ENCODE results near the gene NHLRC2. TPM values are rescaled to one million over a fixed set of nuclear protein-coding genes. Genes with fewer than 3 reads are reported as not detected.

NHLRC2 gene
- total RNA-seq, 1 experiment from 2014 or later = 30.9 TPM

DNA sequence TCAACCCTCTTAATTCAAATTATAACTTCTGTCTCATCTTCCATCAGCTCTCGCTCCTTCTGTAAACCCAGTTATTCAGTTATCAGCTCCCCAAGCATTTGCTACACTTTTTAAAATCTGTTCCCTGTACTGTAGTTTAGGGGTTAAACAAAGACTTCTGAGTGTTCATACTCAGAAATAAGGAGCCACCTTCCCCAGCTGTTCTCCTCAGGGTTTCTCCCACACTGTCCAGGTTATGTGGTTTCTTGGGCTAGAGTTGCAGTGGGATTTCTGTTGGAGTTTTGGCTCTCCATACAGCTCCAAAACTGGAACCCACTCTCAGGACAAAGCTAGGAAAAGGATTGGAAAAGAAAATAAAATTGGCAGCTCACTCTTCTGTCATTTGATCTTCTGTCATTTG is 20.8 kb downstream of the NHLRC2 start:
- Histone ChIP-seq H3K79me2 (ENCODE audit: insufficient read depth, low read length) (0 out of 2 replicates have a peak, but pooled peaks cover 2% of the 10 kb centered on the region), H3K4me1 (ENCODE audit: insufficient read depth, low read length) (no peaks in the 10 kb centered on the region), H3K56ac (ENCODE audit: insufficient read length, low read depth, low read length) (no peak overlapping the region), H3K14ac (ENCODE audit: insufficient read depth, low read length) (no peak overlapping the region), H2BK20ac (ENCODE audit: low read depth, low read length, poor library complexity, severe bottlenecking) (no peak overlapping the region), H3K27ac (ENCODE audit: insufficient read length, low read depth, low read length) (no peak overlapping the region), H3K4me2 (ENCODE audit: insufficient read depth, insufficient read length, low read length) (no peak overlapping the region), H3K4ac (ENCODE audit: low read depth, low read length) (no peak overlapping the region), H4K91ac (ENCODE audit: insufficient read length, low read depth, low read length) (no peak overlapping the region), H2BK15ac (ENCODE audit: low read depth, low read length) (no peak overlapping the region), H3K18ac (ENCODE audit: insufficient read length, low read depth, low read length) (no peak overlapping the region), H3K9ac (ENCODE audit: extremely low read depth, insufficient read length, low read length) (no peak overlapping the region), H3K23me2 (ENCODE audit: insufficient read length, low read depth, low read length, poor library complexity, severe bottlenecking) (no peaks in the 10 kb centered on the region), H2BK120ac (ENCODE audit: low read depth, low read length, poor library complexity, severe bottlenecking) (no peak overlapping the region), H3K27me3 (ENCODE audit: insufficient read depth, low read length) (no peaks in the 10 kb centered on the region), H2BK12ac (ENCODE audit: insufficient read length, low read depth, low read length) (no peak overlapping the region), H3K23ac (ENCODE audit: insufficient read length, low read depth, low read length) (no peak overlapping the region), H4K8ac (replicated peaks; ENCODE audit: insufficient read length, low read depth, low read length) (no peak overlapping the region), H4K20me1 (ENCODE audit: control insufficient read depth, insufficient read depth, insufficient read length) (no peaks in the 10 kb centered on the region), H3K9me3 (ENCODE audit: control insufficient read depth, low read depth, low read length) (no peaks in the 10 kb centered on the region), H3K79me1 (ENCODE audit: insufficient read depth, low read depth, low read length, poor library complexity, severe bottlenecking) (peaks cover 8% of the 10 kb centered on the region), H2AFZ (ENCODE audit: low read length) (no peak overlapping the region), H4K5ac (ENCODE audit: insufficient read length, low read depth, low read length) (no peak overlapping the region), H2AK5ac (ENCODE audit: insufficient read length, low read length) (no peak overlapping the region), H3T11ph (ENCODE audit: low read length) (no peak overlapping the region), H2BK5ac (ENCODE audit: insufficient read length, low read length) (no peak overlapping the region)
- Mint-ChIP-seq H3K9me3 (peaks cover 8 to 9% of the 10 kb centered on the region in 2 experiments), H3K27me3 (ENCODE audit: low read depth) (no peaks in the 10 kb centered on the region), H3K27ac (peak overlapping the region in 1 of 3 experiments; percentile 7; a peak in 3 of 7 replicates), H3K4me1 (no peaks in the 10 kb centered on the region), H3K4me3 (no peak overlapping the region), H3K36me3 (ENCODE audit: insufficient read depth in 1 of 3, low read depth in 3 of 3) (peaks cover 11 to 36% (median 27%) of the 10 kb centered on the region in 3 experiments)
- DNase-seq = no peak
- TF ChIP-seq, protein P1, sequence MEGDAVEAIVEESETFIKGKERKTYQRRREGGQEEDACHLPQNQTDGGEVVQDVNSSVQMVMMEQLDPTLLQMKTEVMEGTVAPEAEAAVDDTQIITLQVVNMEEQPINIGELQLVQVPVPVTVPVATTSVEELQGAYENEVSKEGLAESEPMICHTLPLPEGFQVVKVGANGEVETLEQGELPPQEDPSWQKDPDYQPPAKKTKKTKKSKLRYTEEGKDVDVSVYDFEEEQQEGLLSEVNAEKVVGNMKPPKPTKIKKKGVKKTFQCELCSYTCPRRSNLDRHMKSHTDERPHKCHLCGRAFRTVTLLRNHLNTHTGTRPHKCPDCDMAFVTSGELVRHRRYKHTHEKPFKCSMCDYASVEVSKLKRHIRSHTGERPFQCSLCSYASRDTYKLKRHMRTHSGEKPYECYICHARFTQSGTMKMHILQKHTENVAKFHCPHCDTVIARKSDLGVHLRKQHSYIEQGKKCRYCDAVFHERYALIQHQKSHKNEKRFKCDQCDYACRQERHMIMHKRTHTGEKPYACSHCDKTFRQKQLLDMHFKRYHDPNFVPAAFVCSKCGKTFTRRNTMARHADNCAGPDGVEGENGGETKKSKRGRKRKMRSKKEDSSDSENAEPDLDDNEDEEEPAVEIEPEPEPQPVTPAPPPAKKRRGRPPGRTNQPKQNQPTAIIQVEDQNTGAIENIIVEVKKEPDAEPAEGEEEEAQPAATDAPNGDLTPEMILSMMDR (conservative IDR thresholded peaks at IDR 0.05) = no peak
- WGBS (ENCODE audit: extremely low coverage, insufficient read length, low lambda C conversion rate) = no CpG with 5 or more reads among the region's 1 CpG
